Neural cell (in vitro differentiated cells): Measurements from ENCODE around the gene LPIN1.

ENCODE experiments used
- CTCF ChIP-seq: fragments of 450-650 bp; IDR thresholded peaks from 2 replicates; pipeline ENCODE4 v1.5.1; 2014; ENCODE audit warnings: antibody characterized with exemption, mild to moderate bottlenecking, moderate library complexity; ENCODE audit not compliant: poor library complexity, severe bottlenecking
- EP300 ChIP-seq: fragments of 450-650 bp; conservative IDR thresholded peaks from 2 replicates; pipeline ENCODE4 v1.6.1; 2014; ENCODE audit warnings: antibody characterized with exemption, mild to moderate bottlenecking, moderate library complexity; ENCODE audit not compliant: poor library complexity, severe bottlenecking
- EZH2 ChIP-seq: fragments of 200-600, 300-800 bp; shearing (Covaris generic), sonication (generic); IDR thresholded peaks from 2 replicates; pipeline ENCODE4 v1.6.1; 2014; ENCODE audit warnings: antibody characterized with exemption, low read length, borderline replicate concordance, mild to moderate bottlenecking; ENCODE audit not compliant: insufficient read depth, poor library complexity, severe bottlenecking
- SMC3 ChIP-seq: fragments of 450-650 bp; conservative IDR thresholded peaks from 2 replicates; pipeline ENCODE4 v1.6.1; 2014; ENCODE audit warnings: antibody characterized with exemption, mild to moderate bottlenecking, moderate library complexity; ENCODE audit not compliant: poor library complexity
- TAF1 ChIP-seq: IDR thresholded peaks from 2 replicates; pipeline ENCODE4 v1.6.1; 2012; ENCODE audit warnings: low read depth

- TF ChIP-seq TAF1 = no peak
- no peak for TF ChIP-seq EP300
- TF ChIP-seq CTCF = no peak
- no peak for TF ChIP-seq EZH2
- no peak for TF ChIP-seq SMC3
These were observed 41.4 kb upstream of the LPIN1 start for GRCh38 chr2:11705063-11705462.
